GM18907 (cell line): ENCODE data around the gene C11orf97.
"Not testable (repeated sequence)": the region's sequence is repeated elsewhere in the genome, so short reads cannot be mapped to it uniquely, and the experiment has no call there.

Source experiments
- ATAC-seq: cut with Tn5 transposase; IDR thresholded peaks from one replicate; pipeline ENCODE4 v1.9.1; 2021; ENCODE audit warnings: mild to moderate bottlenecking, moderate library complexity; ENCODE audit not compliant: unreplicated experiment

C11orf97 gene

DNA sequence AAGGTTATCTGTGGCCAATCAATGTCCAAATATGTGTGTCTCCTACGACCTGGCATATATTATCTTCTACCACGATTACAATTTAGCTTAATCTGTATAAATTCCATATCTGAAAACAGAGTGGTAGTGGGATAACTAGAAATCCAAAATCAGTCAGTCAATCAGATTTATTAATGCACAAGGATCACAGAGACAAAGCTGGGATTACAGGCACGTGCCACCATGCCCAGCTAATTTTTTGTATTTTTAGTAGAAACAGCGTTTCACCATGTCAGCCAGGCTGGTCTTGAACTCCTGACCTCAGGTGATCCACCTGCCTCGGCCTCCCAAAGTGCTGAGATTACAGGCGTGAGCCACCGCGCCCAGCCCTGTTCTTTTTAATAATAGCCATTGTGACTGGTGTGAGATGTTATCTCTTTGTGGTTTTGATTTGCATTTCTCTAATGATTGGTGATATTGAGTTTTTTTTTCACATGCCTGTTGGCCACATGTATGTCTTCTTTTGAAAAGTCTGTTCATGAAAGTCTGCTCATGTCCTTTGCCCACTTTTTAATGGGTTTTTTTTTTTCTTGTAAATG is 43.6 kb downstream of the C11orf97 start:
- not testable (repeated sequence) for ATAC-seq

DNA sequence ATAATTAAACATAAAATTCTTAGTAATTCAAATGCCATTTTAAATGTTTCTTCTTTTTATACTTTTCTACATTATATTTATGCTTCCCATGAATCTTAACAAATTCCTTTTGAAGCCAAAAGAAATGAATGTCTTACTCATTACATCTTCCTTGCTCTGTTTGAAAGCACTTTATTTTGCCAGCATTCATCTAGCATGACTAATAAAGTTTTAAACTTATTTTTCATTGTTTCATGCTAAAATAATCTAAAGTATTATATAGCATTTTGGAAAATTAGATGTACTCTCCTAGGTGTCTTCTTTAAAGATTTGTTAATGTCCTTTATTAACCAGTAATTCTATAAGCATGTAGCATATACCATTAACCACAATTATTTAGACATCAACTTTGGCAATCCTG is 45.2 kb downstream of the C11orf97 start:
- no peak for ATAC-seq

- ATAC-seq, result peak; percentile 7
Measured at GRCh38 chr11:94557992-94558391, 45.7 kb downstream of the C11orf97 start.

- peak; percentile 71 for ATAC-seq
Measured at GRCh38 chr11:94558468-94558867, 46.2 kb downstream of the C11orf97 start.

- ATAC-seq, result no peak
Measured at GRCh38 chr11:94558932-94559331, 46.7 kb downstream of the C11orf97 start.

DNA sequence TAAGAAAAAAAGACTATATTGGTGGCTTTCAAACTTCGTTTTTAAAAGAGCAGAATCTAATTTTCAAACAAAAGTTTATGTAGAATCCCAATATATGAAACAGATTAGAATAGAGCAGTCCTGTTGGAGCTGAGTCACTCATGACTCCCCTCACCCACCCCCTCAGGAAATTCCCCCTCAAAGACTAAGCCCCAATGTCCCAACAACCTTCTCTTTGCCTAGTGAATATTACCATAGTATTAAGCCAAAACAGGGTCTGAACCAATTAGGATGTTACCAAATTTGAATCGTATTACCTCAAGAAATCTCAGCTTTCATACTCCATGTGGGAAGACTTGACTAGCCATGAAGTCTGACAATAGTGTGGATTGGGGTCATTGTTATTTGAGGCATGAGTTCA is 47.1 kb downstream of the C11orf97 start:
- ATAC-seq, result no peak

DNA sequence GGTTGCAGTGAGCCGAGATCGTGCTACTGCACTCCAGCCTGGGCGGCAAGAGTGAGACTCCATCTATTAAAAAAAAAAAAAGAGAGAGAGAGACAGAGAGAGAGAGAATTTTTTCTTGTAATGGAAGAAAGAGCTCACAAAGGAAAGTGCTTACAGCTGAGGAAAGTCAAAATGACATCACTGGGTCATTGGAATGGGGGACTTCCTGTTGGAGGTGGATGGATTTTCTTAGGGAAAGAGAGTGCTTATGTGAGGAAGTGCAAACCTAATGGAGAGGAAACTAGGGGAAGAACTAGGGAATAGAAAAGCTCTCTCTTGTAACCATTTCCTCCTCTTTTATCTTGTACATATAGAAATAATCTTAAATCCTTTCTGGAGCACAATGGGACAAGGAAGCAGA is 48.6 kb downstream of the C11orf97 start:
- ATAC-seq, result no peak

DNA sequence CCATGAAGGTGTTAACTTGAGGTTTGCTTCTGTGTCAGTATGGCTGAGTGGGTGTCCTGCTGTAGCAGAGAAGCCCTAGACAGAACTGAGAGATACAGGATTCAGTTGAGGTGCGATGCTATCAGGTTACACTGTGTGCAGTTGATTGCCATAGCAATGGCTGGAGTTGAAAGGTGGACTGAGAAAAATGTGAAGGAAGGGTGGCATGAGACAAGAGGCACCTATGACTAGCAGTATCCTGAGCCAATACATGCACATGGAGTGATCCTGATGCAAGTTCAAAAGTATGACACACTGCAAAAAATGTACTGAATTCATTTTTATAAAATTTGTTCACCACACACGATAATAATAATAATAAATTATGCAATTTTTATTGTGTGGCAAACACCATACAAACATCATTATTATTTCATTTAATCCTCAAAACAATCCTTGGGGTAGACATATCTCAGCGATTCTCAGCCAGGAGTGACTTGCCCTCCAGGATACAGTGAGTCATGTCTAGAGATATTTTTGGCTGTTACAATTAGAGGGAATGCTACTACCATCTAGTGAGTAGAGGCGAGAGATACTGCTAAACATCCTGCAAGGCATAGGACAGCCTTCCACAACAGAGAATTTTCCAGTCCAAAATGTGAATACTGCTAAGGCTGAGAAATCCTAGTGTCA is 51.1 kb downstream of the C11orf97 start:
- no peak for ATAC-seq

GRCh38 chr11:94563848-94564467 is 51.7 kb downstream of the C11orf97 start:
- ATAC-seq, result no peak

GRCh38 chr11:94567181-94567670 is 55.0 kb downstream of the C11orf97 start, which contains the start of gene PIWIL4:
TSS of gene PIWIL4 (plus strand) at chr11:94567368. CDS start at chr11:94567519, 151 bp downstream.
- no peak for ATAC-seq

- ATAC-seq, result no peak
Measured at GRCh38 chr11:94568200-94568599, 55.9 kb downstream of the C11orf97 start.

DNA sequence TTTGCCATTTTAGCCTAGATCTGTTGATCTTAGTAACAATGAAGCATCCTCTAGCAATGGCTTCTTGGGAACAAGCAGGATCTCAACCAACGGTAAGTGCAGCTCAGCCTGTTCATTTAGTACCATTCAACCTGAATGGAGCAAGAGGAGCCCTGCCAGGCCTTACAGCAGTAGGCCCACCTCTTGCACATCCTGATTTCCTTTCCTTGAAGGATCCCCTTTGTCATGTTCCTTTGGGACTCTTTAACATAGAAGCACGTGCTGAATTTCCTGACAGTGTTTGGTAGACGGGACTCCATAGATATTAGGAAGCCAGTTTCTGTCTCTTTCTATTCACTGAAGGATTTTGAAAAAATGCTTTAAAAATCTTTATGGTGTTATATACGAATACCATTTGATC is 56.5 kb downstream of the C11orf97 start:
- ATAC-seq, result no peak

GRCh38 chr11:94572975-94573374 is 60.7 kb downstream of the C11orf97 start:
- not testable (repeated sequence) for ATAC-seq

DNA sequence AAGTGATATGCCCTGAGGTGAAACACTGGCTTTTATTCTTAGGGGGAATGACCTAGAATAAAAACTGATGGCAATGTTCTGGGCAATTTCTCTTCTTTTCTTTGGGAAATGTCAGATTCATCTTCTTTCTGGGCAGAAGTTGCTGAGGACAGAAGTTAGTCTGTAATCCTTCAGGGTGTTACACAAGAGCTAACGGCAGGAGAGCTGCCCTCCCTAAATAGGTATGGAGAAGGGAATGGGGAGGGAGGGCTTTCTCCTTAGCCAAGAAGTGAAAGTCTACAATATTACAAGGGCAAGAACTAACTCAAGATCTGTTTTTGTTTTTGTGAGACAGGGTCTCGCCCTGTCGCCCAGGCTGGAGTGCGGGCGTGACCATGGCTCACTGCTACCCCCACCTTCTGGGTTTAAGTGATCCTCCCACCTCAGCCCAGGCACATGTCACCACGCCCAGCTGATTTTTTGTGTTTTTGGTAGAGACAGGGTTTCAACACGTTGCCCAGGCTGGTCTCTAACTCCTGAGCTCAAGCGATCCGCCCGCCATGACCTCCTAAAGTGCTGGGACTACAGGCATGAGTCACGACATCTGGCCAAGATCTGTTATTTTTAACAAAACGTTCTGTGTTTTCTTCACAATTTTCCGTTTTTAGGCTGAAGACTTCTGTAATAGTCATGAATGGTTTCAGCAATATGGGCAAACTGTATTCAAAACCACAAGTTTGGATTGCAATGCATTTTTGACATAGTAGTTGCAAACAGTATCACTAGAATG is 62.1 kb downstream of the C11orf97 start:
- no peak for ATAC-seq

DNA sequence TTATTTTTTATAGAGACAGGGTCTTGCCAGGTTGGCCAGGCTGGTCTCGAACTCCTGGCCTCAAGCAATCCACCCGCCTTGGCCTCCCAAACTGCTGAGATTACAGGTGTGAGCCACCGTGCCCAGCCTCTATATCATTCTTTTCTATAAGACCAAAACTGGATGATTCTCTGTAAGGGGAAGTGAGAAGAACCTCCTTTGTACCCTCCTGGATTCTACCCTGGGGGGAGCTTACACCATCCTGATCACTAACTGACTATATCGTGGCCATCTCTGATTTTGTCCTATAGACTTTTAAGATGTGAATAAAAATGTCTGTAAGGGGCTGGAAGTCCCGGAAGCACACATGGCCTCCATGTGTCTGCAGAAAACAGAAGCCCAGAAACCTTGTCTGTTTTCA is 64.0 kb downstream of the C11orf97 start:
- ATAC-seq, result no peak

GRCh38 chr11:94577841-94578240 is 65.6 kb downstream of the C11orf97 start:
- ATAC-seq, result no peak
